Endothelial cell of umbilical vein (primary cell): Measurements from ENCODE around the gene ADSL. TPM values are rescaled to one million over a fixed set of nuclear protein-coding genes. Genes with fewer than 3 reads are reported as not detected.

ENCODE experiments used
- BruUV-seq: library from RNA; stranded (reverse); fragments of 400-500 nt; replicated peaks from 2 replicates; lab custom pipeline; 2021; lab: Mats Ljungman, UMichigan
- CTCF ChIA-PET: fragments of 300-600, 350-600 bp; sonication (Branson Sonifier 250); formaldehyde crosslinking; loops from one replicate; lab custom pipeline; 2021; ENCODE audit warnings: antibody characterized with exemption, inconsistent platforms; lab: Charles Lee
- POLR2A ChIA-PET: fragments of 300-600, 350-600 bp; sonication (Branson Sonifier 250); formaldehyde crosslinking; loops from one replicate; lab custom pipeline; 2021; ENCODE audit warnings: antibody characterized with exemption, inconsistent platforms; lab: Charles Lee
- DNase-seq: peaks from one replicate; pipeline ENCODE4 v3.0.0-alpha.2; 2011; ENCODE audit warnings: low read depth, low spot score
- FAIRE-seq: peaks from 2 replicates; lab custom pipeline; 2011; peaks lifted over from hg19 to GRCh38; lab: Jason Lieb, UNC
- H2AFZ ChIP-seq: 2 replicates; pipeline ENCODE4 v1.6.0; 2012; ENCODE audit warnings: low read depth, low read length, control low read depth, inconsistent platforms
- H3K27ac ChIP-seq: 2 replicates; pipeline ENCODE4 v1.5.1; 2011; ENCODE audit warnings: low read depth, mild to moderate bottlenecking, control low read depth, low read length, moderate library complexity; ENCODE audit not compliant: insufficient read depth
- H3K27me3 ChIP-seq, 2 experiments: 2 replicates each; pipeline versions ENCODE4 v1.6.0 to v1.6.1; 2011; ENCODE audit warnings: low read length in 2 of 2, mixed read lengths in 1 of 2; ENCODE audit not compliant: control insufficient read depth in 2 of 2, insufficient read depth in 2 of 2
- H3K36me3 ChIP-seq, 2 experiments: 2 replicates in 1 of 2; 3 replicates in 1 of 2; pipeline ENCODE4 v1.5.1; 2011; ENCODE audit warnings: low read length in 2 of 2, mild to moderate bottlenecking in 1 of 2, moderate library complexity in 1 of 2; ENCODE audit not compliant: control insufficient read depth in 2 of 2, insufficient read depth in 2 of 2; ENCODE audit errors: extremely low read depth in 1 of 2
- H3K4me1 ChIP-seq: 3 replicates; pipeline ENCODE4 v1.5.1; 2011; ENCODE audit warnings: mild to moderate bottlenecking, low read length; ENCODE audit not compliant: control insufficient read depth, insufficient read depth; ENCODE audit errors: extremely low read depth
- H3K4me2 ChIP-seq: 2 replicates; pipeline ENCODE4 v1.6.1; 2011; ENCODE audit warnings: low read length, control low read depth, mixed read lengths; ENCODE audit not compliant: insufficient read depth
- H3K4me3 ChIP-seq, 3 experiments: fragments of 200-600 bp in 1 of 3; sonication (generic), shearing (Covaris generic) in 1 of 3; replicated peaks in 1 of 3; 2 replicates each; pipeline ENCODE4 v1.5.1; 2011 to 2016; ENCODE audit warnings: control low read depth in 3 of 3, low read length in 3 of 3, mild to moderate bottlenecking in 2 of 3, inconsistent platforms in 1 of 3, low read depth in 1 of 3, moderate library complexity in 1 of 3; ENCODE audit not compliant: insufficient read depth in 1 of 3
- H3K79me2 ChIP-seq: 2 replicates; pipeline ENCODE4 v1.6.0; 2012; ENCODE audit warnings: low read length, inconsistent platforms; ENCODE audit not compliant: control insufficient read depth, insufficient read depth
- H3K9ac ChIP-seq: replicated peaks from 2 replicates; pipeline ENCODE3; 2011; ENCODE audit warnings: low read length, control low read depth; ENCODE audit not compliant: insufficient read depth; ENCODE audit errors: extremely low read depth
- H3K9me1 ChIP-seq: replicated peaks from 3 replicates; pipeline ENCODE4 v1.6.0; 2011; ENCODE audit warnings: mild to moderate bottlenecking, low read length; ENCODE audit not compliant: control insufficient read depth, insufficient read depth; ENCODE audit errors: extremely low read depth
- H3K9me3 ChIP-seq: replicated peaks from 2 replicates; pipeline ENCODE4 v1.5.1; 2012; ENCODE audit warnings: low read length, inconsistent platforms; ENCODE audit not compliant: control insufficient read depth, insufficient read depth
- H4K20me1 ChIP-seq: replicated peaks from 2 replicates; pipeline ENCODE3; 2011; ENCODE audit warnings: mild to moderate bottlenecking, low read length; ENCODE audit not compliant: control insufficient read depth, insufficient read depth; ENCODE audit errors: extremely low read depth
- EZH2 ChIP-seq: IDR thresholded peaks from 2 replicates; pipeline ENCODE4 v1.6.1; 2012; ENCODE audit warnings: borderline replicate concordance, low read depth, mild to moderate bottlenecking, moderate library complexity, low read length, inconsistent platforms; ENCODE audit not compliant: severe bottlenecking
- FOS ChIP-seq: IDR thresholded peaks from 2 replicates; pipeline ENCODE4 v1.6.1; 2011; ENCODE audit warnings: mild to moderate bottlenecking, low read length, moderate library complexity, borderline replicate concordance; ENCODE audit not compliant: insufficient read depth
- GATA2 ChIP-seq: IDR thresholded peaks from 2 replicates; pipeline ENCODE4 v1.7.0; 2011; ENCODE audit warnings: low read depth, mild to moderate bottlenecking, moderate library complexity, mixed read lengths, low read length; ENCODE audit not compliant: insufficient read length, insufficient read depth
- JUN ChIP-seq: IDR thresholded peaks from 2 replicates; pipeline ENCODE4 v1.6.1; 2011; ENCODE audit warnings: borderline replicate concordance, low read depth; ENCODE audit not compliant: insufficient read length, insufficient read depth
- MYC ChIP-seq: IDR thresholded peaks from one replicate; pipeline ENCODE4 v1.6.1; 2011; ENCODE audit warnings: mild to moderate bottlenecking, low read depth, low read length
- POLR2A ChIP-seq: IDR thresholded peaks from 2 replicates; pipeline ENCODE4 v1.6.1; 2012; ENCODE audit warnings: low read depth, mild to moderate bottlenecking, control low read depth, low read length
- POLR2AphosphoS5 ChIP-seq: IDR thresholded peaks from 2 replicates; pipeline ENCODE4 v1.6.1; 2012; ENCODE audit warnings: low read depth, mild to moderate bottlenecking, control low read depth, low read length, moderate library complexity; ENCODE audit not compliant: insufficient read depth
- dilution Hi-C: fragments of 300-500 bp; cut with MboI; formaldehyde crosslinking; loops from one replicate; pipeline ENCODE4 v1.15.0; 2019; ENCODE audit warnings: low sequenced_read_pairs; ENCODE audit not compliant: extremely low pct_ligation_motif_present
- intact Hi-C: fragments of 100-400 bp; cut with micrococcal nuclease; formaldehyde crosslinking; loops from one replicate; pipeline ENCODE4 v1.10.0; 2022
- polyA plus RNA-seq, 4 experiments: library from polyadenylated mRNA; depleted of rRNA in 3 of 4; stranded (reverse) in 3 of 4; unstranded in 1 of 4; fragments of >200 nt; gene quantifications; 2 replicates each; pipeline versions ENCODE4 v1.2.1 to v1.2.3, GENCODE V29; 2011 to 2012; ENCODE audit warnings: missing spikeins in 1 of 4
- total RNA-seq: library from RNA; stranded (reverse); gene quantifications from 2 replicates; pipeline ENCODE4 v1.2.3, GENCODE V29; 2021
- TF ChIP-seq, protein P1 (sequence below): IDR thresholded peaks from 2 replicates; pipeline ENCODE4 v1.6.1; 2011; ENCODE audit not compliant: insufficient read depth, insufficient read length
- TF ChIP-seq, protein P2 (sequence below), 2 donors: IDR thresholded peaks; 1 replicate in 1 of 2; 2 replicates in 1 of 2; pipeline ENCODE4 v1.5.1; 2011; ENCODE audit warnings: low read length in 2 of 2, mild to moderate bottlenecking in 2 of 2, moderate library complexity in 2 of 2, control low read depth in 1 of 2, inconsistent platforms in 1 of 2, low read depth in 1 of 2; ENCODE audit not compliant: insufficient read depth in 1 of 2; ENCODE audit errors: extremely low read depth in 1 of 2

ADSL gene
- total and polyA plus RNA-seq, 2 donors (not counting 3 experiments of a cell fraction or from before 2014, with no cell fraction given) = 103 to 141 TPM

DNA sequence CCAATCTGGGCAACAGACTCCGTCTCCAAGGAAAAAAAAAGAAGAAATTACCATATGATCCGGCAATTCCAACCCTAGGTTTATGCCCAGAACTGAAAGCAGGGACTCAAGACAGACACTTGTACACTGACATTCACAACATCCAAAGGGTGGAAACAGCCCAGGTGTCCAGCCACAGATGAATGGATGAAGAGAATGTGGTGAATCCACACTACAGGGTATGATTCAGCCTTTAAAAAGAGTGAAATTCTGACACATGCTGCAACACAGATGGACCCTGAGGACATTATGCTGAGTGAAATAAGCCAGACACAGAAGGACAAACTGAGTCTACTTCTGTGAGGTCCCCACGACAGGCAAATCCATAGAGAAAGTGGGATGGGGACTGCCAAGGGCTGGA, 68.0 kb downstream of the ADSL start:
- Histone ChIP-seq H3K9me1 (no peaks in the 10 kb centered on the region), H3K27ac (no peak overlapping the region), H3K4me2 (no peak overlapping the region), H3K36me3 (peaks cover 0 to 40% of the 10 kb centered on the region in 2 experiments), H3K27me3 (no peaks in the 10 kb centered on the region), H3K4me1 (no peaks in the 10 kb centered on the region), H2AFZ (no peak overlapping the region), H3K9ac (no peak overlapping the region), H3K4me3 (no peak overlapping the region), H3K9me3 (no peaks in the 10 kb centered on the region), H3K79me2 (no peaks in the 10 kb centered on the region), H4K20me1 (no peaks in the 10 kb centered on the region)
- no TSS peak for BruUV-seq
- intact Hi-C loops = no loop called here
- FAIRE-seq (no peak), DNase-seq (no peak)
- POLR2A ChIA-PET = no interaction called here
- dilution Hi-C loops = no loop called here
- CTCF ChIA-PET = no interaction called here
- TF ChIP-seq, protein P1, sequence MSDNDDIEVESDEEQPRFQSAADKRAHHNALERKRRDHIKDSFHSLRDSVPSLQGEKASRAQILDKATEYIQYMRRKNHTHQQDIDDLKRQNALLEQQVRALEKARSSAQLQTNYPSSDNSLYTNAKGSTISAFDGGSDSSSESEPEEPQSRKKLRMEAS = no peak
- TF ChIP-seq JUN (no peak), POLR2A (no peak), EZH2 (no peak), POLR2AphosphoS5 (no peak), FOS (no peak), MYC (no peak), GATA2 (no peak)
- TF ChIP-seq, protein P2, sequence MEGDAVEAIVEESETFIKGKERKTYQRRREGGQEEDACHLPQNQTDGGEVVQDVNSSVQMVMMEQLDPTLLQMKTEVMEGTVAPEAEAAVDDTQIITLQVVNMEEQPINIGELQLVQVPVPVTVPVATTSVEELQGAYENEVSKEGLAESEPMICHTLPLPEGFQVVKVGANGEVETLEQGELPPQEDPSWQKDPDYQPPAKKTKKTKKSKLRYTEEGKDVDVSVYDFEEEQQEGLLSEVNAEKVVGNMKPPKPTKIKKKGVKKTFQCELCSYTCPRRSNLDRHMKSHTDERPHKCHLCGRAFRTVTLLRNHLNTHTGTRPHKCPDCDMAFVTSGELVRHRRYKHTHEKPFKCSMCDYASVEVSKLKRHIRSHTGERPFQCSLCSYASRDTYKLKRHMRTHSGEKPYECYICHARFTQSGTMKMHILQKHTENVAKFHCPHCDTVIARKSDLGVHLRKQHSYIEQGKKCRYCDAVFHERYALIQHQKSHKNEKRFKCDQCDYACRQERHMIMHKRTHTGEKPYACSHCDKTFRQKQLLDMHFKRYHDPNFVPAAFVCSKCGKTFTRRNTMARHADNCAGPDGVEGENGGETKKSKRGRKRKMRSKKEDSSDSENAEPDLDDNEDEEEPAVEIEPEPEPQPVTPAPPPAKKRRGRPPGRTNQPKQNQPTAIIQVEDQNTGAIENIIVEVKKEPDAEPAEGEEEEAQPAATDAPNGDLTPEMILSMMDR (IDR thresholded peaks at IDR 0.05; ENCODE audit: extremely low read depth in 1 of 2, insufficient read depth in 1 of 2, low read depth in 1 of 2, low read length in 2 of 2) = no peak
